HL-60 (cell line): Measurements from ENCODE around the gene SMAD7.

Experiments used
- DNase-seq, 2 experiments: peaks; one replicate each; pipeline ENCODE4 v3.0.0-alpha.2; 2010 to 2020; ENCODE audit warnings: low read depth in 1 of 2, low spot score in 1 of 2
- H3K27ac ChIP-seq: fragments of 250-450 bp; sonication (Bioruptor Pico); replicated peaks from 2 replicates; pipeline ENCODE4 v1.5.1; 2020; ENCODE audit warnings: mild to moderate bottlenecking, moderate library complexity
- H3K27me3 ChIP-seq: fragments of 250-450 bp; sonication (Bioruptor Pico); 2 replicates; pipeline ENCODE4 v1.5.1; 2021; ENCODE audit warnings: mild to moderate bottlenecking, moderate library complexity; ENCODE audit not compliant: insufficient read depth, poor library complexity, severe bottlenecking
- H3K4me3 ChIP-seq: replicated peaks from 2 replicates; pipeline ENCODE4 v1.5.1; 2011; ENCODE audit warnings: mild to moderate bottlenecking, control low read depth, low read length; ENCODE audit not compliant: insufficient read depth
- GABPA ChIP-seq: IDR thresholded peaks from 2 replicates; pipeline ENCODE4 v1.6.1; 2012; ENCODE audit warnings: low read depth
- POLR2AphosphoS5 ChIP-seq: IDR thresholded peaks from 2 replicates; pipeline ENCODE4 v1.6.1; 2012; ENCODE audit warnings: low read depth
- SPI1 ChIP-seq: IDR thresholded peaks from 2 replicates; pipeline ENCODE4 v1.6.1; 2012; ENCODE audit warnings: low read depth, mild to moderate bottlenecking, borderline replicate concordance
- TF ChIP-seq, protein P1 (sequence below): IDR thresholded peaks from 2 replicates; pipeline ENCODE4 v1.6.1; 2012; ENCODE audit warnings: low read depth; ENCODE audit not compliant: insufficient replicate concordance
- TF ChIP-seq, protein P2 (sequence below): IDR thresholded peaks from one replicate; pipeline ENCODE4 v1.5.1; 2011; ENCODE audit warnings: low read length, control low read depth, inconsistent platforms; ENCODE audit not compliant: insufficient read depth

SMAD7 gene

DNA sequence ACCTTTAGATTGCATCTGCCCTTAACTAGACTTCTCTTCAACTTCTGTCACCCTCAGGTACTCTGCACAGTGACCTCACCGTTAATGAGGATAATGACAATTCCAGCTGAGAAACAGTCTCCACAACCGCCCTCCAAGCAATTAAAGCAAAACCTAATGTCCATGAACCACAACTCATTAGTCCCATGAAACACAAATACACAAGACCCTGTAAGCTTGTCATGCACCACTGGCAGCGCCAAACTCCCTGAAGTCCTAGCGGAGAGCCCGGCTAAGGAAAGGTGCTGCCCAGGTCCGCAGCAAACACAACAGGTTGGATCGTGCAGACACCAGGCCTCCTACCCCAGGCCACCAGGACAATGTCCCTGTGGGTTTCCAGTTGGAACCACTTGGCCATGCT lies 7.4 kb downstream of the SMAD7 start:
- H3K4me3 ChIP-seq = no peak overlapping the region
- H3K27ac ChIP-seq = no peak overlapping the region
- TF ChIP-seq, protein P1, sequence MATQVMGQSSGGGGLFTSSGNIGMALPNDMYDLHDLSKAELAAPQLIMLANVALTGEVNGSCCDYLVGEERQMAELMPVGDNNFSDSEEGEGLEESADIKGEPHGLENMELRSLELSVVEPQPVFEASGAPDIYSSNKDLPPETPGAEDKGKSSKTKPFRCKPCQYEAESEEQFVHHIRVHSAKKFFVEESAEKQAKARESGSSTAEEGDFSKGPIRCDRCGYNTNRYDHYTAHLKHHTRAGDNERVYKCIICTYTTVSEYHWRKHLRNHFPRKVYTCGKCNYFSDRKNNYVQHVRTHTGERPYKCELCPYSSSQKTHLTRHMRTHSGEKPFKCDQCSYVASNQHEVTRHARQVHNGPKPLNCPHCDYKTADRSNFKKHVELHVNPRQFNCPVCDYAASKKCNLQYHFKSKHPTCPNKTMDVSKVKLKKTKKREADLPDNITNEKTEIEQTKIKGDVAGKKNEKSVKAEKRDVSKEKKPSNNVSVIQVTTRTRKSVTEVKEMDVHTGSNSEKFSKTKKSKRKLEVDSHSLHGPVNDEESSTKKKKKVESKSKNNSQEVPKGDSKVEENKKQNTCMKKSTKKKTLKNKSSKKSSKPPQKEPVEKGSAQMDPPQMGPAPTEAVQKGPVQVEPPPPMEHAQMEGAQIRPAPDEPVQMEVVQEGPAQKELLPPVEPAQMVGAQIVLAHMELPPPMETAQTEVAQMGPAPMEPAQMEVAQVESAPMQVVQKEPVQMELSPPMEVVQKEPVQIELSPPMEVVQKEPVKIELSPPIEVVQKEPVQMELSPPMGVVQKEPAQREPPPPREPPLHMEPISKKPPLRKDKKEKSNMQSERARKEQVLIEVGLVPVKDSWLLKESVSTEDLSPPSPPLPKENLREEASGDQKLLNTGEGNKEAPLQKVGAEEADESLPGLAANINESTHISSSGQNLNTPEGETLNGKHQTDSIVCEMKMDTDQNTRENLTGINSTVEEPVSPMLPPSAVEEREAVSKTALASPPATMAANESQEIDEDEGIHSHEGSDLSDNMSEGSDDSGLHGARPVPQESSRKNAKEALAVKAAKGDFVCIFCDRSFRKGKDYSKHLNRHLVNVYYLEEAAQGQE = no peak
- TF ChIP-seq SPI1 (no peak), GABPA (no peak)
- DNase-seq = no peak
- H3K27me3 ChIP-seq = no peaks in the 10 kb centered on the region

GRCh38 chr18:48942554-48943261 lies 8.1 kb downstream of the SMAD7 start:
- Histone ChIP-seq H3K27ac (no peak overlapping the region), H3K4me3 (no peak overlapping the region), H3K27me3 (no peaks in the 10 kb centered on the region)
- TF ChIP-seq, protein P2, sequence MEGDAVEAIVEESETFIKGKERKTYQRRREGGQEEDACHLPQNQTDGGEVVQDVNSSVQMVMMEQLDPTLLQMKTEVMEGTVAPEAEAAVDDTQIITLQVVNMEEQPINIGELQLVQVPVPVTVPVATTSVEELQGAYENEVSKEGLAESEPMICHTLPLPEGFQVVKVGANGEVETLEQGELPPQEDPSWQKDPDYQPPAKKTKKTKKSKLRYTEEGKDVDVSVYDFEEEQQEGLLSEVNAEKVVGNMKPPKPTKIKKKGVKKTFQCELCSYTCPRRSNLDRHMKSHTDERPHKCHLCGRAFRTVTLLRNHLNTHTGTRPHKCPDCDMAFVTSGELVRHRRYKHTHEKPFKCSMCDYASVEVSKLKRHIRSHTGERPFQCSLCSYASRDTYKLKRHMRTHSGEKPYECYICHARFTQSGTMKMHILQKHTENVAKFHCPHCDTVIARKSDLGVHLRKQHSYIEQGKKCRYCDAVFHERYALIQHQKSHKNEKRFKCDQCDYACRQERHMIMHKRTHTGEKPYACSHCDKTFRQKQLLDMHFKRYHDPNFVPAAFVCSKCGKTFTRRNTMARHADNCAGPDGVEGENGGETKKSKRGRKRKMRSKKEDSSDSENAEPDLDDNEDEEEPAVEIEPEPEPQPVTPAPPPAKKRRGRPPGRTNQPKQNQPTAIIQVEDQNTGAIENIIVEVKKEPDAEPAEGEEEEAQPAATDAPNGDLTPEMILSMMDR = no peak
- TF ChIP-seq SPI1 (no peak), GABPA (no peak), POLR2AphosphoS5 (no peak)
- TF ChIP-seq, protein P1 = no peak
- no peak for DNase-seq

- no peak for TF ChIP-seq POLR2AphosphoS5
- TF ChIP-seq, protein P2 = no peak
- TF ChIP-seq GABPA = no peak
- TF ChIP-seq SPI1 = no peak
- TF ChIP-seq, protein P1 = no peak
- H3K4me3 ChIP-seq = no peak overlapping the region
- no peak for DNase-seq
- no peaks in the 10 kb centered on the region for H3K27me3 ChIP-seq
- no peak overlapping the region for H3K27ac ChIP-seq
These were observed 8.7 kb downstream of the SMAD7 start for GRCh38 chr18:48942086-48942485.
